Left cardiac atrium (tissue), 2 donors: ENCODE data around the gene NOTCH1. TPM values are rescaled to one million over a fixed set of nuclear protein-coding genes. Genes with fewer than 3 reads are reported as not detected.

Experiments used
- microRNA-seq, 2 donors: library from miRNA; unstranded; fragments of <30 nt; microRNA quantifications; one replicate each; pipeline ENCODE4 v1.2.0, GENCODE V29; 2020
- total RNA-seq, 2 donors: library from RNA; stranded (reverse); fragmentation: NEBNext Ultra II Directional; extraction: Animal tissue kit (Norgen Biotek cat#: 25700); gene quantifications; one replicate each; pipeline ENCODE4 v1.2.1, GENCODE V29; 2021
- donor health status: DM: no; HTN: yes; CAD: no; lungs with severe emphysema.
- donor health status: DM: yes; HTN: yes; CAD: no.

NOTCH1 gene
- total RNA-seq, 2 donors from 2014 or later = 22.7 to 36.0 TPM

Small RNA genes within 50 kb of the gene (microRNA-seq; reads per million reads assigned to microRNA genes)
- gene MIR4673 (0 to 0.20 reads per million in 2 donors), gene MIR4674 (0 reads per million in 2 donors)

Other genes starting within 250 kb of the NOTCH1 start
- not detected for gene CCDC187, start 242.0 kb downstream of the NOTCH1 start, total RNA-seq
- 10 to 100 TPM; 55.6 to 58.6 TPM for gene GPSM1, start 218.5 kb downstream of the NOTCH1 start, total RNA-seq
- 10 to 100 TPM; 23.2 to 30.6 TPM for gene DNLZ, start 182.3 kb downstream of the NOTCH1 start, total RNA-seq
- 1 to 10 TPM in 1 of 2 donors, under 1 TPM in 1; 0.86 to 2.4 TPM for gene CARD9, start 172.4 kb downstream of the NOTCH1 start, total RNA-seq
- 1 to 10 TPM; 3.4 to 3.8 TPM for gene SNAPC4, start 145.9 kb downstream of the NOTCH1 start, total RNA-seq
- 10 to 100 TPM; 18.1 to 26.6 TPM for gene ENTR1, start 135.4 kb downstream of the NOTCH1 start, total RNA-seq
- 10 to 100 TPM; 49.4 to 66.1 TPM for gene PMPCA, start 135.4 kb downstream of the NOTCH1 start, total RNA-seq
- 10 to 100 TPM in 1 of 2 donors, 1 to 10 TPM in 1; 9.5 to 10.1 TPM for gene INPP5E, start 106.2 kb downstream of the NOTCH1 start, total RNA-seq
- gene SEC16A, start 63.0 kb downstream of the NOTCH1 start, total RNA-seq = 10 to 100 TPM; 27.4 to 40.8 TPM
- 100 to 1,000 TPM in 1 of 2 donors, 10 to 100 TPM in 1; 86.6 to 138 TPM for gene EGFL7, start 116.9 kb upstream of the NOTCH1 start, total RNA-seq
- gene AGPAT2, start 141.4 kb upstream of the NOTCH1 start, total RNA-seq = 100 to 1,000 TPM; 154 TPM
- gene DIPK1B, start 166.5 kb upstream of the NOTCH1 start, total RNA-seq = 10 to 100 TPM; 23.2 to 35.2 TPM
- gene LCN10, start 196.9 kb upstream of the NOTCH1 start, total RNA-seq = 10 to 100 TPM in 1 of 2 donors, 1 to 10 TPM in 1; 9.3 to 20.1 TPM
- 10 to 100 TPM; 18.2 to 51.8 TPM for gene LCN6, start 202.5 kb upstream of the NOTCH1 start, total RNA-seq
- gene LCN8, start 212.2 kb upstream of the NOTCH1 start, total RNA-seq = not detected
- 1 to 10 TPM in 1 of 2 donors, under 1 TPM in 1; 0.41 to 1.1 TPM for gene LCN15, start 218.5 kb upstream of the NOTCH1 start, total RNA-seq
- 10 to 100 TPM; 81.1 to 85.7 TPM for gene TMEM141, start 245.3 kb upstream of the NOTCH1 start, total RNA-seq